Nephron (organoid): ENCODE data around the gene DNAJC3.

Experiments used
- H3K27ac Mint-ChIP-seq, 3 experiments: 2 replicates each; pipeline ENCODE4 v1.8.0; 2020; ENCODE audit warnings: mixed read lengths in 3 of 3, mild to moderate bottlenecking in 2 of 3, moderate library complexity in 1 of 3
- H3K27me3 Mint-ChIP-seq: 2 replicates; pipeline ENCODE4 v1.8.0; 2021; ENCODE audit warnings: low read depth, mild to moderate bottlenecking, moderate library complexity, mixed read lengths
- H3K36me3 Mint-ChIP-seq: 2 replicates; pipeline ENCODE4 v1.8.0; 2020; ENCODE audit warnings: low read depth, mixed read lengths
- H3K4me1 Mint-ChIP-seq: 2 replicates; pipeline ENCODE4 v1.8.0; 2020; ENCODE audit warnings: mixed read lengths
- H3K4me3 Mint-ChIP-seq, 3 experiments: 2 replicates each; pipeline ENCODE4 v1.8.0; 2020; ENCODE audit warnings: mild to moderate bottlenecking in 3 of 3, mixed read lengths in 3 of 3, moderate library complexity in 2 of 3
- H3K9me3 Mint-ChIP-seq: 2 replicates; pipeline ENCODE4 v1.8.0; 2020; ENCODE audit warnings: mixed read lengths
- CTCF ChIP-seq, 3 experiments: fragments of 200-600 bp; sonication (generic); IDR thresholded peaks; one replicate each; pipeline ENCODE4 v1.5.0; 2021; ENCODE audit warnings: antibody characterized with exemption in 3 of 3; ENCODE audit not compliant: unreplicated experiment in 3 of 3

DNAJC3 gene

GRCh38 chr13:95697052-95697680, 20.2 kb downstream of the DNAJC3 start:
- Mint-ChIP-seq H3K27me3 (no peaks in the 10 kb centered on the region), H3K4me3 (no peak overlapping the region), H3K27ac (no peak overlapping the region), H3K4me1 (no peaks in the 10 kb centered on the region), H3K9me3 (peaks cover 10% of the 10 kb centered on the region), H3K36me3 (peaks cover 18% of the 10 kb centered on the region)
- no peak for TF ChIP-seq CTCF (IDR thresholded peaks at IDR 0.05; ENCODE audit: unreplicated experiment in 3 of 3)

DNA sequence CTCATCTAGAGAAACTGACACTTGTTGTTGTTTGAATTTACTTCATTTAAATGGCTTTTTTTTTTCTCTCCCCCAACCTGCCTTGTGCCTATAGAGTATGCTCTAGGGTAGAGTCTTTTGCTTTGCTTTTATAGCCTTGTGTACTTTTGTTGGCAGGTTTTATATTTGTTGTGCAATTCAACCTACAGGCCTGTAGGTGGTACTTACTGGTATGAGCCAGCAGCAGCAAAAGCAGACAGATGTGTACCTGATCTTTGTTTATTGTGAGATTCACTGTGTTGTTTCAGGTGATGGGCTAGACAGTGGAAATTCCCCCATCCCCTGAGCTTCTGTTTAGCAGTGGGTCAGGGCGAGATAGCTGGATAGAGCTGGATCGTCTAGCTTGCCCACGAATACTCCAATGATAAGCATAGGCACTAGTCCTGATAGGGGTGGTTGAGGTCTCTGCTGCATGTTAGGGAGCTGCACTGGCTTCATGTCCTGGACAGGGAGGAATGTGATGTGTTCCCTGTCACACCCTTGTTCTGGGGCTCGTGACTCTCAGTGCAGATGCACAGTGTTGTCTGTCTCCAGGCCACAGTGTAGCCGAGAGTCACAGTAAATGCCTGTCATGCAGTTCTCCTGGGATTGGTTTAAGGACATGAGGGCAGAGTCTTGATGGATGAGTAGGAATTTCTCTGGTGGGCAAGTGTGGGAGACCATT, 21.3 kb downstream of the DNAJC3 start:
- no peak overlapping the region for H3K27ac Mint-ChIP-seq
- no peaks in the 10 kb centered on the region for H3K27me3 Mint-ChIP-seq
- TF ChIP-seq CTCF (IDR thresholded peaks at IDR 0.05; ENCODE audit: unreplicated experiment in 3 of 3), result no peak
- no peak overlapping the region for H3K4me3 Mint-ChIP-seq
- H3K9me3 Mint-ChIP-seq, result peaks cover 10% of the 10 kb centered on the region
- H3K4me1 Mint-ChIP-seq, result no peaks in the 10 kb centered on the region
- H3K36me3 Mint-ChIP-seq, result peaks cover 18% of the 10 kb centered on the region

GRCh38 chr13:95703576-95703975, 26.6 kb downstream of the DNAJC3 start:
- Mint-ChIP-seq H3K27me3 (no peaks in the 10 kb centered on the region), H3K9me3 (no peaks in the 10 kb centered on the region), H3K4me3 (no peak overlapping the region), H3K36me3 (peaks cover 15% of the 10 kb centered on the region), H3K27ac (no peak overlapping the region), H3K4me1 (no peaks in the 10 kb centered on the region)
- no peak for TF ChIP-seq CTCF (IDR thresholded peaks at IDR 0.05; ENCODE audit: unreplicated experiment in 3 of 3)

- Mint-ChIP-seq H3K27ac (no peak overlapping the region), H3K27me3 (no peaks in the 10 kb centered on the region), H3K36me3 (peaks cover 14% of the 10 kb centered on the region), H3K9me3 (no peaks in the 10 kb centered on the region), H3K4me3 (no peak overlapping the region), H3K4me1 (no peaks in the 10 kb centered on the region)
- TF ChIP-seq CTCF (IDR thresholded peaks at IDR 0.05; ENCODE audit: unreplicated experiment in 3 of 3), result no peak
Observed at GRCh38 chr13:95704510-95704909, 27.6 kb downstream of the DNAJC3 start.

DNA sequence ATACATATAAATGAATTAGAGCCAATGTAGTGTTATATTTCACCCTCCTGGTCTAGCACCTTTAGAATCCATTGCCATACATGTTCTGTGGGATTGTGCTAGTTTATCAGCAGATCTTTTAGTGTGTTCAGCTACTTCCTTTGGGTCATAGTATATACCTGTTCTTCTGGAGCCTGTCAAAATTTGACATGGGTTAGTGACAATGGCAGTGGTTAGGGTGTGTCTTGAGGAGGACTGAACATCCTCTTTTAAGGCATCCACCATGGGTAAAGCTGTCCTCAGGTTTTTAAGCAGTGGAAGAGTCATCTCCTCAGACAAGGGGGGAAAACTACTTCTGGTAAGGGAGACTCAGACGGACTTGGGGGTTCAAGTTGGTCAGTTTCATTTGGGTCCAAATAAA, 29.4 kb downstream of the DNAJC3 start:
- peaks cover 27% of the 10 kb centered on the region for H3K36me3 Mint-ChIP-seq
- H3K4me1 Mint-ChIP-seq, result no peaks in the 10 kb centered on the region
- no peak overlapping the region for H3K4me3 Mint-ChIP-seq
- no peak overlapping the region for H3K27ac Mint-ChIP-seq
- H3K27me3 Mint-ChIP-seq, result no peaks in the 10 kb centered on the region
- no peaks in the 10 kb centered on the region for H3K9me3 Mint-ChIP-seq
- TF ChIP-seq CTCF (IDR thresholded peaks at IDR 0.05; ENCODE audit: unreplicated experiment in 3 of 3), result no peak

- Mint-ChIP-seq H3K27me3 (no peaks in the 10 kb centered on the region), H3K36me3 (peaks cover 34% of the 10 kb centered on the region), H3K27ac (no peak overlapping the region), H3K9me3 (no peaks in the 10 kb centered on the region), H3K4me1 (no peaks in the 10 kb centered on the region), H3K4me3 (no peak overlapping the region)
- no peak for TF ChIP-seq CTCF (IDR thresholded peaks at IDR 0.05; ENCODE audit: unreplicated experiment in 3 of 3)
Observed at GRCh38 chr13:95707035-95707434, 30.1 kb downstream of the DNAJC3 start.
